HG03064 (cell line): Measurements from ENCODE around the gene TM6SF1.
"Not testable (repeated sequence)": the region's sequence is repeated elsewhere in the genome, so short reads cannot be mapped to it uniquely, and the experiment has no call there.

Experiments
- ATAC-seq: cut with Tn5 transposase; IDR thresholded peaks from one replicate; pipeline ENCODE4 v1.9.1; 2021; ENCODE audit warnings: low read depth; ENCODE audit not compliant: unreplicated experiment

Gene TM6SF1

GRCh38 chr15:83115410-83115809 is 8.0 kb downstream of the TM6SF1 start:
- ATAC-seq, result no peak

GRCh38 chr15:83115831-83116565 is 8.6 kb downstream of the TM6SF1 start:
- ATAC-seq, result peak; percentile 55

GRCh38 chr15:83118291-83118827 is 10.9 kb downstream of the TM6SF1 start:
- no peak for ATAC-seq

GRCh38 chr15:83118968-83119367 is 11.5 kb downstream of the TM6SF1 start:
- no peak for ATAC-seq

- no peak for ATAC-seq
Measured at GRCh38 chr15:83119968-83120581, 12.6 kb downstream of the TM6SF1 start.

- no peak for ATAC-seq
Measured at GRCh38 chr15:83123529-83123928, 16.1 kb downstream of the TM6SF1 start.

- ATAC-seq, result no peak
Measured at GRCh38 chr15:83127547-83128150, 20.2 kb downstream of the TM6SF1 start.

- ATAC-seq, result no peak
Measured at GRCh38 chr15:83129791-83130190, 22.3 kb downstream of the TM6SF1 start.

- no peak for ATAC-seq
Measured at GRCh38 chr15:83132861-83133523, 25.5 kb downstream of the TM6SF1 start.

- not testable (repeated sequence) for ATAC-seq
Measured at GRCh38 chr15:83142151-83142550, 34.7 kb downstream of the TM6SF1 start.

GRCh38 chr15:83144771-83145170 is 37.3 kb downstream of the TM6SF1 start:
- no peak for ATAC-seq

- no peak for ATAC-seq
Measured at GRCh38 chr15:83153288-83153687, 45.8 kb downstream of the TM6SF1 start.

GRCh38 chr15:83155942-83156341 is 48.5 kb downstream of the TM6SF1 start:
- ATAC-seq, result no peak

- ATAC-seq, result no peak
Measured at GRCh38 chr15:83158393-83158792, 50.9 kb downstream of the TM6SF1 start.

- no peak for ATAC-seq
Measured at GRCh38 chr15:83160741-83161140, 53.3 kb downstream of the TM6SF1 start.

GRCh38 chr15:83163032-83163431 is 55.6 kb downstream of the TM6SF1 start:
- no peak for ATAC-seq

GRCh38 chr15:83164111-83164770 is 56.8 kb downstream of the TM6SF1 start:
- no peak for ATAC-seq

GRCh38 chr15:83164771-83165404 is 57.4 kb downstream of the TM6SF1 start:
- ATAC-seq, result no peak

GRCh38 chr15:83166218-83166617 is 58.8 kb downstream of the TM6SF1 start:
- no peak for ATAC-seq

GRCh38 chr15:83166830-83167229 is 59.4 kb downstream of the TM6SF1 start:
- ATAC-seq, result no peak
